HG02870 (cell line): ENCODE data around the gene NEO1.
"Not testable (repeated sequence)": the region's sequence is repeated elsewhere in the genome, so short reads cannot be mapped to it uniquely, and the experiment has no call there.

ENCODE experiments used
- ATAC-seq: cut with Tn5 transposase; IDR thresholded peaks from one replicate; pipeline ENCODE4 v1.9.1; 2021; ENCODE audit warnings: mild to moderate bottlenecking, moderate library complexity; ENCODE audit not compliant: unreplicated experiment

NEO1 gene

DNA sequence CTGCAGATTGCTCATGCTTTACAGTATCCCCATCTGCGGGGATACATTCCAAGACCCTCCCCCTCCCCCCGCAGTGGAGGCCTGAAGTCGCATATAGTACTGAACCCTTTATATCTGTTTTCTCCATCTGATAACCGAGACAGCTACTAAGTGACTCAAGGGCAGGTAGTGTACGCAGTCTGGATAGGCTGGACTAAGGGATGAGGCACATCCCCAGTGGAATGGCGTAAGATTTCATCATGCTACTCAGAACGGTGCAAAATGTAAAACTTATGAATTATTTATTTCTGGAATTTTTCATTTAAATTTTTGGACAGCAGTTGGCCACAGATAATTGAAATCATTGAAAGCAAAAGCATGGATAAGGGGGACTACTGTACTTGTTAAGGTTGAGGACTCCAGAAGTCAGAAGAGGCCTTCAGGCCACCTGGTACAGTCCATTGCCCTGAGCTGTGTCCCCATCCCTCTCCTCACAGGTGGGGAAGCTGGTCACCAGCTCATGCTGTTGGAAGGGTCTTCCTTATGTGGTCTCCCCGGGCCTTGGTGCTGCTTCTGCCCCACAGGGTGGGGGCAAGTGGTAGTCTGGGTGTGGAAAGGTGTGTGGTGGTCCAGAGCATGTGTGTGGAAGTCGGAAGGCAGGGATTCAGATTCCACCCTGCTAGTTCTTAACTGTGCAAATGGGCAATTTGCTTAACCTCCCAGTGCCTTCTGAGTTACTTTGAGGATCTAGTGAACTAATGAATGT is 244.5 kb downstream of the NEO1 start:
- ATAC-seq: no peak

DNA sequence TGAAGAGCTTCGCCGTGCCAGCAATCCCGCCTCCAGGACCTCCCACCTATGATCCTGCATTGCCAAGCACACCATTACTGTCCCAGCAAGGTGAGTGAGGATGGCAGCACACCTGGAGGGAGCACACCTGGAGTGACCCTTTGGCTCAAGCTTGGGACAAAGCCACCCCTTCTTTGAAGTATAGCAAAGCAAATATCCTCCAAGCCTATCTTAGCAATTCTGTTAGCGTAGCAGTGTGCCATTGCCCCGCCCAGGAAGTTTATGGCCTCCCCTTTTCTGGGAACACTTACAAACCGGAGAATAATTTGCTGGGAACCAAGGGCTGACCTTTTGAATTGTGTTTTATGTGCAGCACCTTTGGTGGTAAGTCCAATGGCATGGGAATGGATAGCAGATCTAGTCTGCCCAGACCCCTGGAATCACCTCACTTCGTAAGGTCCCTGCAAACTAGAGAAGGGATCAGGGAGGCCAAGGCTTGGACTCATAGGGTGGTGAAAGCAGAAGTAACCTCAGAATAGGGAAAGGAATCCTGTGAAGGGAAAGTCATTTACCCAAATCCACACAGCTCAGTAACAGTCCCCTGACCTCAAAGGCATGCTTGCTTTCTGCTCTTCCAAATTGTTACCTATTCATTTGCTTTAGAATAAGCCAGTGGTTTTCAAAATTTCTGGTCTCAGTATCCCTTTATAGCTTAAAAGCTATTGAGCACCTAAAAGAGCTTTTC is 246.4 kb downstream of the NEO1 start:
- no peak for ATAC-seq

DNA sequence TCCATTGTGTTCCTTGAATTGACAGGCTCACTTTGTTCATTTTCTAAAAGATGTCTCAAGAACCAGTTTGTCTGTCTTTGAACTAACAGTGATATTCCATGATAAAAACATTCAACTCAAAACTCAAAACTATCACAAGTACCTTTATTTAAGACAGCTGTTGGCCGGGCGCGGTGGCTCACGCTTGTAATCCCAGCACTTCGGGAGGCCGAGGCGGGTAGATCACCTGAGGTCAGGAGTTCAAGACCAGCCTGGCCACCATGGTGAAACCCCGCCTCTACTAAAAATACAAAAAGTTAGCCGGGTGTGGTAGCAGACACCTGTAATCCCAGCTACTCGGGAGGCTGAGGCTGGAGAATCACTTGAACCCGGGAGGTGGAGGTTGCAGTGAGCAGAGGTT is 248.0 kb downstream of the NEO1 start:
- not testable (repeated sequence) for ATAC-seq

DNA sequence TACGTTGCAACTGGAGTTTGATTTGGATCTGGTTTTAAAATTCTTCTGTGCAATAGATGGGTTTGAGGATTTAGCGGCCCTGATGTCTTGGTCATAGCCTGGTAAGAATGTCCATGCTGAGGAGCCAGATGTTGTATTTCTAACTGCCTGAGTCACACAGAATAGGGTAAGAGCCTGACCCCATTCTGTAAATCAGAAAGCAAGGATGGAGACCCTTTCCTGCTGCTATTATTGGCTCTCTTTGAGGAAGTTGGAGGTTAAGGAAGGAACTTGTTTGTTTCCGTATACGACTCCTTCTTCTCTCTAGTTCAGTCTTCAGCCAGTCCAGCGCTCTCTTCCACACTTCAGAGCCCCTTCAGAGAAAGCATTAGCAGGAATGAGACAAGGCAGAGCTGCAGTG is 251.4 kb downstream of the NEO1 start:
- ATAC-seq: no peak

DNA sequence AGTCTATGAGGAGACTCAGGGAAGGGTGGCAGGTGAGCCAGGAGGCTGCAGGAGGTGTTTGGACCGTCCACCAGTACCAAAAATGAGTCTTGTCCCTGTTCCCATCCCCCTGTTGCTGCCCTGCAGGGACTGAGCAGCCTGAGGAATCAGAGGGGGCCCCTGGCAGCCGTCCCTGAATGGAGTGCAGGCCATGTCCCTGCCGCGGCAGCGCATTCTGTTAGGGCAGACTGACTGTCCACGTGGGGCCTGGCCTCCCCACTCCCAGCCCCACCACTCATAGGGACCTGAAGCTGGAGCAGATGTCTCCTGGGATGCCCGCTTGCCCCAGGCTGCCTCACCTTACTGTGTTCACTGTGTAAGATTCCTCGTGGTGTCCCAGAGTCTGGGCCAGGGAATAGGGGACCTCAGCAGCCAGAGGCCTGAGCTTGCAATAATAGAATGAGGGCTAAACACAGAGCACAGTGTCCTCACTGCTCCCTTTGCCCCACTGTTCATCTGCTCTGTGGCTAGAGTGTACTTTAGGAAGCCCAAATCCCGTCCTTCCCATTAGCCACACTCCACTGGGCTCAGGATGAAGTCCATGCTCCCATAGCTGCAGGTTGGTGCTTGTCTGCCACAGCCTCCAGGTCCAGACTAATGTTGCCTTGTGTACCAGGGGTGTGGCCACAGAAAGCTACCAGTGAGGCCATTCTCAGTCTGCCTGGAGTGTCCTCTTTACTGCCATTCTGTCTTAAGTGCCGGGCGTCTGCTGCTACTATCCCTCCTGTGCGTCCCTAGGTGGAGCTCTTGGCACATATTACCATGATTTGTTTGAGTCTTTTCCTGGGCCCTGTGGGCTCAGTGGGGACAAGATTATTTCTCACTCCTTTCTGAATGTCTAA is 253.3 kb downstream of the NEO1 start:
- no peak for ATAC-seq

DNA sequence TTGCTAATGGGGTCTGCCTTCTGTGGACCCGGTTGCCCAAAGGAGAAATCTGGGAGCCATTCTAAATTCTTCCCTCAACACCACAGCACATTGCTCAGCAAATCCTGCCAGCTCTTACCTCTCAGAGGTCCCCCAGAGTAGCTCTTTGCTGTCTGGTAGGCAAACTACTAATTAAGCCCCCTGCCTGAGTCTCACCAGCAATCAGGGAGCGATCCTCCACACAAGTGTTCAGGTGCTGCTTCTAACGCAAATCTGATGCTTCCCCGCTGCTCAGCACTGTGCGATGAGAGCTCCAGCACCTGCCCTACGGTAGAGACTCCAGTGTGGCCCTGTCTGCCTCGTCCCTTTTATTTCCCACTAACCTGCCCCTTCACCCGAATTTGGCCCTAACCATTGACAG is 256.0 kb downstream of the NEO1 start:
- no peak for ATAC-seq

DNA sequence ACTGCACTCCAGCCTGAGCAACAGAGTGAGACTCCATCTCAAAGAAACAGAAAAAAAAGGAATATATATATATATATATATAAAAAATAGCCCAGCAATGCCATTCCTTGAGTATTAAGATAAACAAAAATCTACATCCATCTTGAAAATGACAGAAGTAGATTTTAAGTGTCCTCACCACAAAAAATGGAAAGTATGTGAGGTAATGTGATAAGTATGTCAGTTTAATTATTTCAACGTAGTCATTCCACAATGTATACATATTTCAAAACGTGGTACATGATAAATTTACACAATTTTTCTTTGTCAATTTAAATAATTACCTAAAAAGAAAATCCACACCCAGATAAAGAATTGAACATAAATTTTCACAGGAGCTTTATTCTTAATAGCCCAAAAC is 261.6 kb downstream of the NEO1 start:
- ATAC-seq: no peak

DNA sequence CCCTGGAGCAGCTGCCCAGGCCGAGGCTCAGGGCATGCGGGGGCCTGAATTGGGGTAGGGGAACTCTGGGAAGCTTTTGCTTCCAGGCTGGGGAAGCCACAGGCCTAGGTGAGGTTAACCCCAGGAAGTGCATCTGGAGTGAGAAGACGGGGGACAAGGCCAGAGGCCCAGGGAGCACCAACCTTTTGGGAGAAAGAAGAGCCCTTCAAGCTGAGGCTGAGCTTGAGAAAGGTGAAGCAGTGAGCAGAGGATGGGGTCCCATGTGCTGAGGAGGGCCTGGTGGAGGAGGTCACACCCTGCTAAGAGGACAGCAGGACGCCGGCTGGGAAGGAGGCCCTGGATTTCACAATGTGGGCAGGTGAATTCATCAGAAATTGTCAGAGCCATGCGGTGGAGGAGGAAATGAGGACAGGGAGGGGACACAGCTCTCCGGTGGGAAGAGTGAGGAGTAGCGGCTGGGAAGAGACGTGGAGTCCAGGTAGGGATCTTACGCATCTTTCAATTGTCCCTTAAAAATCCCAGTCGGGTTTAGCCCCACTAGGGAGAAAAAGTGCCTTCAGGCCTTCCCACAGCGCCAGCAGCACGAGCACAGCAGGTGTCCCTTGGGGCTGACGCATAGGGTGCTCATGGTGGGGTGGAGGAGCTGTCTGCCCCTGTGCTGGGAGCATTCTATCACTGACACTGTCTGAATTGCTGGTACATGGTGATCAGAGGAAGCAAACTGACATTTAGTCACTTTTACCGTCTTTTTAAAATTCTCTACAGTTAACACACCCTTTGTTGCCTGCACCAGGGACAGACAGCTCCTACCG is 265.6 kb downstream of the NEO1 start:
- ATAC-seq: no peak

DNA sequence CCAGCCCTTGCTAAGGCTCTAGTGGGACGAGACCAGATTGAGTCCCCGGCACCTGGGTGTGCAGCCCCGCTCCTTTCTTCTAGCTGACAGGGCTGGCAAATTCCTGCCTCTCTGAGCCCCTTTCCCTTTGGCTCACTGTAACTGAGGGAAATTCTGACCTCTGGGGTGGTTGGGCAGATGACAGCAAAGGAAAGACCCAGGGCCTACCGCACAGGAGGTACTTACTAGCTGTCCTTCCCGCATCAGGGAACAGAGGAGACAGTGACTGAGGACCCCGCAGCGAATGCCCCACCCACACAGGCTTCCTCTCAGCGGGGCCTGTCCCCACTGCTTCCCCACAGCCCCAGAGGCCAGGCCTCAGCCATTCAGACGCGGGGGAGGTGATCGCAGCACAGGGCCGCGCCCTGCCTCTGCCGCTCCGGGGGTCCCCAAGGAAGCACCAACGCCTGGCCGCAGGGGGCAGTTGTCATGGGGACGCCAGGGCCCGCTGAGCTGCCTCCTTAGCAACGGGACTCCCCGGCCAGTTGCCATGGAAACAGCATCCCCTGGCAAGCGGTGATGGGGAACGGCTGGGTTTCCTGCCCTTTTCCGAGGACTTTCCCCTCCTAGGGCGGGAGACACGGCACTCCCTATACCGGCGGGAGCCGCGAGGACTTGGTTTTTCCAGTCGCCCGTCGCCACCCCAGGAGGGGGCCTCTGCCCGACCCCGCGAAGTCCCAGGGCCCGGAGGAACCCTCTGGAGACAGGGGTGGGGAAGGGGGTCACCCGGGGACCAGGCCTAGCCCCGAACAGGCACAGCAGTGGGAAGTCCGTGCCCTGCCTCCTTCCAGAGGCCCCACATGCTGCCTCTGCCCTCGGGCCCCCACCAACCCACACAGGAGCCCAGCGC is 266.4 kb downstream of the NEO1 start:
- no peak for ATAC-seq

DNA sequence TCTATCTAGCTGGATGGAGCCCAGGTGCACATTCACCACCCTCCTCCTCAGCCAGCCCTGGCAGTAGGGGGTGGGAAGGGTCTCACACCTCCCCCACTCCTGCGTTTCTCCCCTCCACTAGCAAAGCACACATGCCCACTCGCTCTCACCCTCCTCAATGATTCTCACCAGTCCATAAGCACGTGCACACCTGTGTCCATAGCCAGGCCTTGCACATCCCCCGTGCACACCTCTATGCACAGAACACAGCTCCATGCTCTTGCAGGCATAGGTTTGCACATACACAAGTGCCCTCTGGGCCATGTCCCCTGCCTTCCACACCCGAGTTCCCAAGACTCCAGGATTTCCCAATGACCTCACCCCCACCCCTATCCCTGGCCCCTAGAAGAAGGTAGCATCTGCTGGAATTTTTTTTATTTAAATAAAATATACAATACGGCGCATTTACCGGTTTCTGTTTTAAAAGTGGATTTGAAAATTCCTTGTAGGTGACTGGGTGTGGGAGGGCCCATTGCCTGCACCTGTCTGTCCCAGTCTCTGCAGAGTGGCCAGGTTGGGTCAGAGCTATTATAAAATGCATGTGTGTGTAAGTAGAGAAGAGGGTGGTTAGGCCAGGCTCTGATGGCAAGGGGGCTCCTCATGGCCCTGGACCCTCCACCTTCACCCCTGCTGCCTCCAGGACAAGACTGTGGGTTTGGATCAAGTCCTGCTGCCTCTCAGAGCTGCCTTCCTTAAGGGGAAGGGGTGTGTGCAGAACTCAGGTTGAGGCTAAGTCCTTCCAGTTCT is 267.4 kb downstream of the NEO1 start:
- no peak for ATAC-seq

DNA sequence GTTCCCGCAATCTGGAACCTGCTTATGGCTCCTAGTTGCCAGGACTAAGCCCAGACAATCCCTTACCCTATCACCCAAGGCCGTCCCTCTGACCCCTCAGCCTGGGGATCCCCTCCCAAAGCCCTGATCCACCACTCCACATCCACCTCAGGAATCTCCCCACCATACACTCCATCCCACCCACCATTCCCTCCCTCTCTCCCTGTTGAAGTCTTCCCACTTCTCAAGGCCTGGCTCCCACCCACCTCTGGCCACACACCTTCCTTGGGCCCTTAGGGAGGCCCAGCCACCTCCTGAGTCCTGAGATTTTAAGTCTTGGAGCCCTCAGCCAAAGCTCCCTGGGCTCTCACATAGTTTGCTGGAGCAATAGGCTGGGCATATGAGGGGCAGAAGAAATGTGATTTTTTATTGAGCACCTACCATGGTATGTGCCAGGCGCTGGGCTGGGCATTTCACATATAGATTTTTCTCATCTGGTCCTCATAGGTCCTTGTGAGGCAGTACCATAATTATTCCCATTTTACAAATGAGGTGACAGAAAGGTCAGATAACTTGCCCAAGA is 268.4 kb downstream of the NEO1 start:
- ATAC-seq: no peak

DNA sequence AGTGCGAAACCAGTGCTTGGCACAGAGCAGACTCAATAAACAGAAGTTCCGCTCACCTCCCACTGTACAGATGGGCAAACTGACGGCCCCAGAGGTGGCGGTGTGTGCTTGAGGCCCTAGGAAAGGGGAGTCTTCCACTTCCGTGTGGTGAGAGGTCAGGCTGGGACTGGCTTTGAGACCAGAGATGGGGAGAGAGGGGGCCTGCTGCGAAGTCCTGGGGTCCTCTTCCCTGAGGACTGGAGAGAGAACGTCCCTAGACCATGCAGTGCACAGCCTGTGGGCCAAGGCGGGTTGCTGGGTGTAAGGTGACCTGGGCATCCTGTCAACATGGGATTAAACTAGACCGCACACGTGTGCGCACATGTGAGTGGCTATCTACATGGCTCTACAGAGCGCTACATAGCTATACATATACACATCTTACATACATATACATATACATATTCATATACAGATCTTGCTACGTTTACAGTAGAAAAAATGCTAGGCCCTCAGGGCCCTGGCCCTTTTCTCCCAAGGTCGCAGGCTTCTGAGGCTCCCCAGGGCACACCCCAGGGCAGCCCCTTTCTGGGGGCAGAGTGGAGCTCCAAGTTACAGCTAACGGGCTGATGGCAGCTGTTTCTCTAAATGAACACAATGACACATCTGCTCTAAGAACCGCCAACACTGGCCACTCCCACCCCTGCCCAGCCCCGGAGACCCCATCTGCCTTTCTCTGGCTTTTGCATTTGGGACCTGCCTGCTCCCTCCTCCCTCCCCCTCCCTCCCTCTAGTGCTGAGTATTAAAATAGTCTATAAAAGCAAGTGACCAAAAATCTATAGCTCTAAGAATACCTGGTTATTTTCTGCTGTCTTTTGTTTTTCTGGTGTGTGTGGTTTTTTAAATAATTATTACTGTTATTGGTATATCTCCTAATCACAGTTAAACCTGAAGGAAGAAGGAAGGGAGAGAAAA is 269.5 kb downstream of the NEO1 start:
- no peak for ATAC-seq

DNA sequence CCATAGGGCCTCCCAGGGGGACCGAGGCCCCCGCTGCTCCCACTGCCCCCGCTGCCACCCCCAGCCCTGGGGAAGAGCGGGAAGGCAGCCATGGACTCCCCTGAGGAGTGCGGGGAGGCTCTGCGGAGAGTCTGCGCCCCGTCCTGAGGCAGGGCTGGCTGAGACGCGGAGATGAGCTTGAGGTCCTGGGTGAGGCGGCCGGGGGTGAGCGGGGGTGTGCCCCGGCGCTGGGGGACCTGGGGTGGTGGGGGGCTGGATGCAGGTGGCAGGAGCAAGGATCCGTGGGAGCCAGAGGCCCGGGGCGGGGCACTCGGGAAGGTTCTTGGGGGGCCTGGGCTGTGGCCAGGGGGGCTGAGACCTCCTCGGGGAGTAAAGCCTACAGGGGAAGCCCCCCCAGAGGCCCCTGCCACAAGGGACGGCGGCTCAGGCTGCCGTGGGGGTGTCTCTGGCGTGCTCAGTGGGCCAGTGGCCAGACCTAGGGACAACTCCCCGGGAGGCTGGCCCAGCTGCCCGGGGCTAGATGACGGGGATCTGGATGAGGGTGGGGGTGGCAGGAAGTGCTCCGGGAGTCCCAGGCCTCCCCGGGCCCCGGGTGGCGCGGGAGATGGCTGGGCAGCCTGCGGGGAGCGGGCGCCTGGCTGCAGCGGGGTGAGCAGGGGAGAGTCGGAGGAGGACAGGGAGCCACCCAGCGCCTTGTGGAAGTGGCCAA is 270.6 kb downstream of the NEO1 start:
- ATAC-seq: no peak

DNA sequence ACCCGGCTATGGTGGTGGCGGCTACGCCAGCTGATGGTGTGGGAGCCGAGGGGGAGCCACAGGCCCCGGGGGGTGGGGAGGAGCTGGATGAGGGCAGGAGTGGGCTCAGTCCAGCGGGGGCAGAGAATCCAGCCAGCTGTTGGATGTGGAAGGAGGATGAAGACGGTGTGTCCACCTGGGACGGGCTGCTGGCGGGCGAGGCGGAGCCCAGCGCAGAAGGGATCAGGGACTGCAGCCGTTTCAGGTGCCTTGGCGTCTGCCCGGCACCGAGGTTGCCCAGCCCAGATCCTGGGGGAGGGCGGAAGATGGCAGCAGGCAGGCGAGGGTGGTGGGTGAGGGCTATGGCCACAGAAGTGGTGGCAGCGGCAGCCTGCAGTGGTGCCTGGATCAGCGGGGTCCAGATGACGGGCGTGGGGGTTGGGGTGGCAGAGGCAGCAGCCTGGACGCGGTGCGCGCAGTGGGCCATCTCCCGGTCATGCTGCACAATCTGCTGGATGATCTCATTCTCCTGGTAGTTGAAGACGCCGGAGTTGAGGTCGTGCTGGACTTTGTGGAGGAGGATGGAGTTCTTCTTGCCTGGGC is 271.2 kb downstream of the NEO1 start:
- ATAC-seq: no peak

DNA sequence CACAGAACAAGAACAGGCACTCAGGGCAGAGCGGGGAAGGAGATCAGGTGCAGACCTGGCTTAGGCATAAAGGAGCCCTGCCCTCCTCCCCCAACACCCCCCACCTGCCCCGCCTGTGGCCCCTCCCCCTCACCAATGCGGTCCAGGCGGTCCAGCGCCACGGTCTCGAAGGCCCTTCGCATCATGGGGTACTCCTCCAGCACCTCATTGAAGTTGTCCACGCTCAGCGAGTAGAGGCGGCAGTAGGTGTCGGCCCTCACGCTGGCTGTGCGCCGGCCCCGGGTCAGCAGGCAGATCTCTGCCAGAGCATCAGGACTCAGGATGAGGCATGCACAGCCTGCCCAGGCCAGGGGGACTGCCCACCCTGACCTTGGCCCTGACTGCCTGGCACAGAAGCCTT is 271.7 kb downstream of the NEO1 start:
- ATAC-seq: no peak

DNA sequence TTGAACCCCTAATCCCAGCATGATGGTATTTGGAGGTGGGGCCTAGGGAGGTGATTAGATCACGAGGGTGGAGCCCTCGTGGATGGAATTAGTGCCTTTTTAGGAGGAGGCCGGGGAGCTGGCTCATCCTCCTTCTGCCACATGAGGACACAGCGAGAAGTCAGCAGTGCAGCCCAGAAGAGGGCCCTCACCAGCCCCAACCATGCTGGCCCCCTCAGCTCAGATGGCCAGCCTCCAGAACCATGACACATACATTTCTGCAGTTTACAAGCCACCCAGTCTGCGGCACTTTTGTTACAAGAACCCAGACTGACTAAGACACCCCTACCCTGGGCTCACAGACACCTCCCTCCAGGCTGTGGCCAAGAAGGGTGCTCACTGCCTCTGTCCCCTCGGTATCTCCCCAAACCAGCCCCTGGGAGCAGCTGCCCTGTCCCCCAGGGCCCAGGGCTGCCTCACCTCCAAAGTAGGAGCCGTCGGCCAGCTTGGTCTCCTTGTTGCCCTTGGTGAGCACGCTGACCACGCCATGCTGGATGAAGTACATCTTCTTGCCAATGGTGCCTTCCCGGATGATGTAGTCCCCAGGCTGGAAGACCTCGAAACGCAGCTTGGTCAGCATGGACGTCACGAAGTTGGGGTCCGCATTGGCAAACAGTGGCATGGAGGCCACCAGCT is 272.4 kb downstream of the NEO1 start:
- ATAC-seq: no peak
